Natural killer cell (primary cell): ENCODE data around the gene PRMT7. TPM values are rescaled to one million over a fixed set of nuclear protein-coding genes. Genes with fewer than 3 reads are reported as not detected.

Experiments
- ATAC-seq, 3 donors: fragments of 150-1000 bp in 2 of 3; fragments of 200-7000 bp in 1 of 3; cut with Tn5 transposase; 1 replicate in 1 of 3; 2 replicates in 2 of 3; pipeline ENCODE4 v1.10.0; 2021; ENCODE audit warnings: mild to moderate bottlenecking in 2 of 3, moderate library complexity in 2 of 3
- DNase-seq, 2 donors: peaks; one replicate each; pipeline versions ENCODE4 v3.0.0 to v3.0.0-alpha.2; 2013 to 2021; ENCODE audit warnings: mixed read lengths in 1 of 2
- H3K27ac ChIP-seq: one replicate; pipeline ENCODE4 v1.5.1; 2013; ENCODE audit warnings: mild to moderate bottlenecking, low read length
- H3K27me3 ChIP-seq: one replicate; pipeline ENCODE4 v1.6.1; 2013; ENCODE audit warnings: low read length; ENCODE audit not compliant: control insufficient read depth, insufficient read depth
- H3K36me3 ChIP-seq: one replicate; pipeline ENCODE4 v1.6.1; 2013; ENCODE audit warnings: low read length; ENCODE audit not compliant: control insufficient read depth, insufficient read depth
- H3K4me1 ChIP-seq: one replicate; pipeline ENCODE4 v1.6.1; 2013; ENCODE audit warnings: low read length; ENCODE audit not compliant: control insufficient read depth, insufficient read depth
- H3K4me3 ChIP-seq: one replicate; pipeline ENCODE4 v1.5.1; 2013; ENCODE audit warnings: low read length
- H3K9me3 ChIP-seq: one replicate; pipeline ENCODE4 v1.6.1; 2013; ENCODE audit warnings: low read length; ENCODE audit not compliant: control insufficient read depth, insufficient read depth
- H3K27ac Mint-ChIP-seq, 2 donors: one replicate each; pipeline ENCODE4 v1.8.0; 2022; ENCODE audit warnings: mild to moderate bottlenecking in 2 of 2, mixed read lengths in 2 of 2, moderate library complexity in 1 of 2
- H3K27me3 Mint-ChIP-seq, 2 donors: one replicate each; pipeline ENCODE4 v1.8.0; 2022; ENCODE audit warnings: low read depth in 2 of 2, mixed read lengths in 2 of 2
- H3K36me3 Mint-ChIP-seq: one replicate; pipeline ENCODE4 v1.8.0; 2022; ENCODE audit warnings: mixed read lengths
- H3K4me1 Mint-ChIP-seq, 2 donors: one replicate each; pipeline ENCODE4 v1.8.0; 2022; ENCODE audit warnings: mixed read lengths in 2 of 2
- H3K4me3 Mint-ChIP-seq: one replicate; pipeline ENCODE4 v1.8.0; 2022; ENCODE audit warnings: mild to moderate bottlenecking, moderate library complexity, mixed read lengths
- H3K9me3 Mint-ChIP-seq, 2 donors: one replicate each; pipeline ENCODE4 v1.8.0; 2022; ENCODE audit warnings: mixed read lengths in 2 of 2
- CTCF ChIP-seq: fragments of 200-600 bp; IDR thresholded peaks from one replicate; pipeline ENCODE4 v1.8.0; 2022; ENCODE audit warnings: antibody characterized with exemption
- WGBS: methylation state at CpG from one replicate; pipeline ENCODE4 v1.1.7; 2013; ENCODE audit warnings: missing lambda C conversion rate; ENCODE audit not compliant: insufficient coverage; 5-methylcytosine and 5-hydroxymethylcytosine counted together
- intact Hi-C: fragments of 100-400 bp; cut with micrococcal nuclease; formaldehyde crosslinking; loops from one replicate; pipeline ENCODE4 v1.14.2; 2022
- total RNA-seq, 4 donors: library from RNA; stranded (reverse); fragments of 120-200 nt in 1 of 4; gene quantifications; one replicate each; pipeline versions ENCODE4 v1.2.3 to v1.2.4, GENCODE V29; 2013 to 2022

The PRMT7 gene
- total RNA-seq, 3 donors from 2014 or later (not counting 1 experiment from before 2014, with no cell fraction given): 60.7 to 84.7 (median 68.2) TPM

GRCh38 chr16:68406458-68407152 is 95.8 kb downstream of the PRMT7 start:
- Mint-ChIP-seq H3K4me3 (no peak overlapping the region), H3K9me3 (no peaks in the 10 kb centered on the region), H3K27ac (no peak overlapping the region), H3K4me1 (peaks cover 0 to 12% of the 10 kb centered on the region in 2 donors), H3K36me3 (no peaks in the 10 kb centered on the region), H3K27me3 (peaks cover 5 to 7% of the 10 kb centered on the region in 2 donors)
- Histone ChIP-seq H3K4me1 (peaks cover 20% of the 10 kb centered on the region), H3K36me3 (no peaks in the 10 kb centered on the region), H3K9me3 (no peaks in the 10 kb centered on the region), H3K4me3 (no peak overlapping the region), H3K27me3 (no peaks in the 10 kb centered on the region), H3K27ac (no peak overlapping the region)
- no peak for DNase-seq
- WGBS: 94% methylated on average over 17 of the region's 17 CpGs
- ATAC-seq: no peak
- intact Hi-C loops: no loop called here
- no peak for TF ChIP-seq CTCF

Other genes with a start within 250 kb of the PRMT7 start
- gene NFATC3, start 225.6 kb upstream of the PRMT7 start, total RNA-seq: 100 to 1,000 TPM; 241 to 282 (median 263) TPM
- not detected for gene ESRP2, start 74.9 kb upstream of the PRMT7 start, total RNA-seq
- 10 to 100 TPM in 2 of 3 donors, 1 to 10 TPM in 1; 5.6 to 13.0 (median 12.7) TPM for gene PLA2G15, start 65.6 kb upstream of the PRMT7 start, total RNA-seq
- 10 to 100 TPM; 46.6 to 84.9 (median 69.6) TPM for gene SLC7A6, start 46.5 kb upstream of the PRMT7 start, total RNA-seq
- gene SLC7A6OS, start 73 bp upstream of the PRMT7 start, total RNA-seq: 10 to 100 TPM; 46.3 to 57.3 (median 56.1) TPM
- gene SMPD3, start 137.5 kb downstream of the PRMT7 start, total RNA-seq: 10 to 100 TPM in 1 of 3 donors, 1 to 10 TPM in 2; 2.4 to 13.3 (median 3.2) TPM
- 10 to 100 TPM; 23.1 to 36.0 (median 35.3) TPM for gene ZFP90, start 228.3 kb downstream of the PRMT7 start, total RNA-seq